Testis (tissue), 2 donors: ENCODE measurements around the gene VRK2.

Source experiments
- POLR2A ChIP-seq: fragments of 450-650 bp; IDR thresholded peaks from one replicate; pipeline ENCODE4 v1.6.1; 2017; ENCODE audit warnings: antibody characterized with exemption, mild to moderate bottlenecking, moderate library complexity
- TF ChIP-seq, protein P1 (sequence below), 3 experiments: fragments of 450-650 bp in 2 of 3; fragments of 200-600 bp in 1 of 3; sonication (generic) in 1 of 3; IDR thresholded peaks; one replicate each; pipeline ENCODE4 v1.5.1; 2016 to 2019; ENCODE audit warnings: antibody characterized with exemption in 3 of 3, mild to moderate bottlenecking in 2 of 3, moderate library complexity in 1 of 3

GRCh38 chr2:58157754-58158153 lies 111.1 kb downstream of the VRK2 start:
- TF ChIP-seq, protein P1, sequence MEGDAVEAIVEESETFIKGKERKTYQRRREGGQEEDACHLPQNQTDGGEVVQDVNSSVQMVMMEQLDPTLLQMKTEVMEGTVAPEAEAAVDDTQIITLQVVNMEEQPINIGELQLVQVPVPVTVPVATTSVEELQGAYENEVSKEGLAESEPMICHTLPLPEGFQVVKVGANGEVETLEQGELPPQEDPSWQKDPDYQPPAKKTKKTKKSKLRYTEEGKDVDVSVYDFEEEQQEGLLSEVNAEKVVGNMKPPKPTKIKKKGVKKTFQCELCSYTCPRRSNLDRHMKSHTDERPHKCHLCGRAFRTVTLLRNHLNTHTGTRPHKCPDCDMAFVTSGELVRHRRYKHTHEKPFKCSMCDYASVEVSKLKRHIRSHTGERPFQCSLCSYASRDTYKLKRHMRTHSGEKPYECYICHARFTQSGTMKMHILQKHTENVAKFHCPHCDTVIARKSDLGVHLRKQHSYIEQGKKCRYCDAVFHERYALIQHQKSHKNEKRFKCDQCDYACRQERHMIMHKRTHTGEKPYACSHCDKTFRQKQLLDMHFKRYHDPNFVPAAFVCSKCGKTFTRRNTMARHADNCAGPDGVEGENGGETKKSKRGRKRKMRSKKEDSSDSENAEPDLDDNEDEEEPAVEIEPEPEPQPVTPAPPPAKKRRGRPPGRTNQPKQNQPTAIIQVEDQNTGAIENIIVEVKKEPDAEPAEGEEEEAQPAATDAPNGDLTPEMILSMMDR (IDR thresholded peaks at IDR 0.05) = no peak
- no peak for TF ChIP-seq POLR2A
